ENCODE measurements around the gene PIP5KL1. TPM values are rescaled to one million over a fixed set of nuclear protein-coding genes. Genes with fewer than 3 reads are reported as not detected.
"Not testable (repeated sequence)": the region's sequence is repeated elsewhere in the genome, so short reads cannot be mapped to it uniquely, and the experiment has no call there.

PIP5KL1 gene
- total RNA-seq, 1 donor from 2014 or later = 4.9 TPM

- DNase-seq (ENCODE audit: low read depth) (no peak), FAIRE-seq (no peak)
- Mint-ChIP-seq H3K9me3 (ENCODE audit: unreplicated experiment) (no peaks in the 10 kb centered on the region), H3K4me1 (ENCODE audit: low read depth, unreplicated experiment) (peaks cover 13% of the 10 kb centered on the region), H3K36me3 (ENCODE audit: low read depth, unreplicated experiment) (peaks cover 7% of the 10 kb centered on the region), H3K4me3 (ENCODE audit: unreplicated experiment) (no peak overlapping the region), H3K27me3 (ENCODE audit: low read depth, unreplicated experiment) (no peaks in the 10 kb centered on the region), H3K27ac (ENCODE audit: unreplicated experiment) (no peak overlapping the region)
- Histone ChIP-seq H3K4me3 (ENCODE audit: insufficient read depth, low read depth, low read length) (no peak overlapping the region), H3K36me3 (ENCODE audit: insufficient read depth, low read length) (peaks cover 11% of the 10 kb centered on the region), H3K9me3 (ENCODE audit: insufficient read depth, low read depth, low read length) (no peaks in the 10 kb centered on the region), H3K79me2 (ENCODE audit: insufficient read depth, low read length) (no peaks in the 10 kb centered on the region), H3K4me2 (ENCODE audit: low read length) (no peak overlapping the region), H3K4me1 (ENCODE audit: insufficient read depth, low read length) (peaks cover 5% of the 10 kb centered on the region), H3K27me3 (ENCODE audit: insufficient read depth, low read length) (no peaks in the 10 kb centered on the region), H2AFZ (ENCODE audit: low read depth, low read length) (no peak overlapping the region), H4K20me1 (ENCODE audit: insufficient read depth, low read length) (peaks cover 20% of the 10 kb centered on the region), H3K9ac (ENCODE audit: low read length) (no peak overlapping the region), H3K27ac (ENCODE audit: low read depth, low read length) (no peak overlapping the region)
- TF ChIP-seq CTCF (IDR thresholded peaks at IDR 0.05; ENCODE audit: insufficient read depth, low read depth, low read length) = no peak
- TF ChIP-seq EZH2 (IDR thresholded peaks at IDR 0.05; ENCODE audit: insufficient read depth, low read length) = no peak
Measured at GRCh38 chr9:127883959-127884358, 46.6 kb downstream of the PIP5KL1 start.

- DNase-seq (ENCODE audit: low read depth); H3K9ac ChIP-seq (ENCODE audit: low read length); H3K4me3 ChIP-seq (ENCODE audit: insufficient read depth, low read depth, low read length); FAIRE-seq; H3K36me3 Mint-ChIP-seq (ENCODE audit: low read depth, unreplicated experiment); H3K36me3 ChIP-seq (ENCODE audit: insufficient read depth, low read length); H3K4me3 Mint-ChIP-seq (ENCODE audit: unreplicated experiment); H3K27me3 ChIP-seq (ENCODE audit: insufficient read depth, low read length); H3K9me3 ChIP-seq (ENCODE audit: insufficient read depth, low read depth, low read length); H3K27me3 Mint-ChIP-seq (ENCODE audit: low read depth, unreplicated experiment); H2AFZ ChIP-seq (ENCODE audit: low read depth, low read length); H3K9me3 Mint-ChIP-seq (ENCODE audit: unreplicated experiment); H3K4me2 ChIP-seq (ENCODE audit: low read length); H3K79me2 ChIP-seq (ENCODE audit: insufficient read depth, low read length); H3K27ac ChIP-seq (ENCODE audit: low read depth, low read length); H3K27ac Mint-ChIP-seq (ENCODE audit: unreplicated experiment): not testable (repeated sequence)
- H3K4me1 Mint-ChIP-seq (ENCODE audit: low read depth, unreplicated experiment) = peaks cover 13% of the 10 kb centered on the region
- Histone ChIP-seq H4K20me1 (ENCODE audit: insufficient read depth, low read length) (peaks cover 12% of the 10 kb centered on the region), H3K4me1 (ENCODE audit: insufficient read depth, low read length) (peaks cover 15% of the 10 kb centered on the region)
Measured at GRCh38 chr9:127881715-127882114, 48.9 kb downstream of the PIP5KL1 start.

GRCh38 chr9:127880143-127880542, 50.4 kb downstream of the PIP5KL1 start:
- no peak overlapping the region for H2AFZ ChIP-seq (ENCODE audit: low read depth, low read length)
- no peak overlapping the region for H3K4me2 ChIP-seq (ENCODE audit: low read length)
- H3K4me1 ChIP-seq (ENCODE audit: insufficient read depth, low read length) = peaks cover 28% of the 10 kb centered on the region
- FAIRE-seq (no peak), DNase-seq (ENCODE audit: low read depth) (no peak)
- H3K27ac ChIP-seq (ENCODE audit: low read depth, low read length) = no peak overlapping the region
- H4K20me1 ChIP-seq (ENCODE audit: insufficient read depth, low read length) = peaks cover 10% of the 10 kb centered on the region
- H3K9ac ChIP-seq (ENCODE audit: low read length) = no peak overlapping the region
- H3K27me3 ChIP-seq (ENCODE audit: insufficient read depth, low read length) = no peaks in the 10 kb centered on the region
- no peak overlapping the region for H3K4me3 ChIP-seq (ENCODE audit: insufficient read depth, low read depth, low read length)
- no peaks in the 10 kb centered on the region for H3K9me3 ChIP-seq (ENCODE audit: insufficient read depth, low read depth, low read length)
- peaks cover 15% of the 10 kb centered on the region for H3K79me2 ChIP-seq (ENCODE audit: insufficient read depth, low read length)
- H3K36me3 ChIP-seq (ENCODE audit: insufficient read depth, low read length) = no peaks in the 10 kb centered on the region
- Mint-ChIP-seq H3K27ac (ENCODE audit: unreplicated experiment) (no peak overlapping the region), H3K36me3 (ENCODE audit: low read depth, unreplicated experiment) (no peaks in the 10 kb centered on the region), H3K4me3 (ENCODE audit: unreplicated experiment) (no peak overlapping the region), H3K27me3 (ENCODE audit: low read depth, unreplicated experiment) (no peaks in the 10 kb centered on the region), H3K4me1 (ENCODE audit: low read depth, unreplicated experiment) (peaks cover 19% of the 10 kb centered on the region), H3K9me3 (ENCODE audit: unreplicated experiment) (no peaks in the 10 kb centered on the region)
- TF ChIP-seq CTCF (IDR thresholded peaks at IDR 0.05; ENCODE audit: insufficient read depth, low read depth, low read length) = no peak
- TF ChIP-seq EZH2 (IDR thresholded peaks at IDR 0.05; ENCODE audit: insufficient read depth, low read length) = no peak

All from astrocyte (in vitro differentiated cells and primary cell).